ENCODE results near the gene NXPE3. TPM values are rescaled to one million over a fixed set of nuclear protein-coding genes. Genes with fewer than 3 reads are reported as not detected.

Gene NXPE3
- total RNA-seq, 3 donors from 2014 or later (not counting 1 experiment from before 2014, with no cell fraction given) = 17.0 to 27.1 (median 21.1) TPM

DNA sequence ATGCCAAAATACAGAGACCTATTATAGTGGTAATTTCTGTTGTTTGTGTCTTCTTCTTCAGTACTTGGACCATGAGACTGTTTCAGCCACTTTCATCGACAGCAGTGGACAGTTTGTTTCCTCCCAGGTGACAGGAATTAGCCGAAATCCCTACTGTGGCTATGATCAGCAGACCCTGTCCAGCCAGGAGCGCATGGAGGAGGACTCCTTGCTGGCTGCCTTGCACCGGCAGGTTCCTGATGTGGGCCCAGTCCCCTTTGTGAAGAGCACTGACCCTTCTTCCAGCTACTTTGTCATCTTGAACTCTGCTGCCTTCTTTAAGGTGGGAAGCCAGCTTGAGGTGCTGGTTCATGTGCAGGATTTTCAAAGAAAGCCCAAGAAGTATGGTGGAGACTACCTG lies 22.2 kb downstream of the NXPE3 start:
- Mint-ChIP-seq H3K4me1 (peaks cover 12 to 24% of the 10 kb centered on the region in 2 donors), H3K36me3 (no peaks in the 10 kb centered on the region), H3K27ac (peak overlapping the region in 1 of 2 donors; percentile 40), H3K4me3 (no peak overlapping the region), H3K27me3 (ENCODE audit: low read depth in 2 of 2) (no peaks in the 10 kb centered on the region), H3K9me3 (no peaks in the 10 kb centered on the region)
- H3K4me3 ChIP-seq (ENCODE audit: low read length) = no peak overlapping the region
- intact Hi-C loops (cut with micrococcal nuclease) = loop anchor here (5.0 kb wide), 1 partner anchor 736 kb away; no protein-coding TSS in a partner anchor
- DNase-seq (no peak), ATAC-seq (no peak)
- TF ChIP-seq, protein P1, sequence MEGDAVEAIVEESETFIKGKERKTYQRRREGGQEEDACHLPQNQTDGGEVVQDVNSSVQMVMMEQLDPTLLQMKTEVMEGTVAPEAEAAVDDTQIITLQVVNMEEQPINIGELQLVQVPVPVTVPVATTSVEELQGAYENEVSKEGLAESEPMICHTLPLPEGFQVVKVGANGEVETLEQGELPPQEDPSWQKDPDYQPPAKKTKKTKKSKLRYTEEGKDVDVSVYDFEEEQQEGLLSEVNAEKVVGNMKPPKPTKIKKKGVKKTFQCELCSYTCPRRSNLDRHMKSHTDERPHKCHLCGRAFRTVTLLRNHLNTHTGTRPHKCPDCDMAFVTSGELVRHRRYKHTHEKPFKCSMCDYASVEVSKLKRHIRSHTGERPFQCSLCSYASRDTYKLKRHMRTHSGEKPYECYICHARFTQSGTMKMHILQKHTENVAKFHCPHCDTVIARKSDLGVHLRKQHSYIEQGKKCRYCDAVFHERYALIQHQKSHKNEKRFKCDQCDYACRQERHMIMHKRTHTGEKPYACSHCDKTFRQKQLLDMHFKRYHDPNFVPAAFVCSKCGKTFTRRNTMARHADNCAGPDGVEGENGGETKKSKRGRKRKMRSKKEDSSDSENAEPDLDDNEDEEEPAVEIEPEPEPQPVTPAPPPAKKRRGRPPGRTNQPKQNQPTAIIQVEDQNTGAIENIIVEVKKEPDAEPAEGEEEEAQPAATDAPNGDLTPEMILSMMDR (IDR thresholded peaks at IDR 0.05) = no peak
- no peak overlapping the region for H3K27ac ChIP-seq (ENCODE audit: low read length)
- WGBS (ENCODE audit: insufficient coverage) = 98% methylated on average over 4 of the region's 4 CpGs
- H3K36me3 ChIP-seq (ENCODE audit: control insufficient read depth, insufficient read depth, low read length) = peaks cover 27% of the 10 kb centered on the region
- H3K4me1 ChIP-seq (ENCODE audit: control insufficient read depth, insufficient read depth, low read length) = peaks cover 4% of the 10 kb centered on the region
- no peaks in the 10 kb centered on the region for H3K27me3 ChIP-seq (ENCODE audit: control insufficient read depth, insufficient read depth, low read length)
- no peaks in the 10 kb centered on the region for H3K9me3 ChIP-seq (ENCODE audit: control insufficient read depth, insufficient read depth, low read length)

DNA sequence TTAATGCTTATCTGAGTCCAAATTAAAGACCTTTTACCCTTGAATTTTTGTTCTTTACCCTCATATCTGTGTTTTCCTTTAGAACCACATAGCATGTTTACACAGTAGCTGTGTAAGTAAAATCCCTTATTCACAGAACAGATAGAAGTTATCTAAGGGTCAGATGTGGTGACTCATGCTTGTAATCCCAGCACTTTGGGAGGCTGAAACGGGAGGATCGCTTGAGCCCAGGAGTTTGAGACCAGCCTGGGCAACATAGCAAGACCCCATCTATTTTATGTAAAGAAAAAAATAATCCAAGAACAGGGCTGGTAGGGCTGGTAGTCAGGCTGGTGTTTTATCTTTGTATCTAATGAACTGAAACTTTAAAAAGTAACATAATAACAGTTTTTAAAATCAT lies 23.2 kb downstream of the NXPE3 start:
- peaks cover 4% of the 10 kb centered on the region for H3K4me1 ChIP-seq (ENCODE audit: control insufficient read depth, insufficient read depth, low read length)
- no CpG with 5 or more reads among the region's 2 CpGs for WGBS (ENCODE audit: insufficient coverage)
- H3K27ac ChIP-seq (ENCODE audit: low read length) = no peak overlapping the region
- Mint-ChIP-seq H3K27me3 (ENCODE audit: low read depth in 2 of 2) (no peaks in the 10 kb centered on the region), H3K9me3 (no peaks in the 10 kb centered on the region), H3K36me3 (no peaks in the 10 kb centered on the region), H3K27ac (peak overlapping the region in 1 of 2 donors; percentile 35), H3K4me3 (no peak overlapping the region), H3K4me1 (peaks cover 7 to 17% of the 10 kb centered on the region in 2 donors)
- intact Hi-C loops (cut with micrococcal nuclease) = loop anchor here (2.0 to 5.0 kb wide), 2 partner anchors 427 to 735 kb away; no protein-coding TSS in a partner anchor
- TF ChIP-seq, protein P1 (IDR thresholded peaks at IDR 0.05) = no peak
- no peaks in the 10 kb centered on the region for H3K27me3 ChIP-seq (ENCODE audit: control insufficient read depth, insufficient read depth, low read length)
- H3K36me3 ChIP-seq (ENCODE audit: control insufficient read depth, insufficient read depth, low read length) = peaks cover 28% of the 10 kb centered on the region
- no peak for DNase-seq
- no peak for ATAC-seq
- no peak overlapping the region for H3K4me3 ChIP-seq (ENCODE audit: low read length)
- H3K9me3 ChIP-seq (ENCODE audit: control insufficient read depth, insufficient read depth, low read length) = no peaks in the 10 kb centered on the region

DNA sequence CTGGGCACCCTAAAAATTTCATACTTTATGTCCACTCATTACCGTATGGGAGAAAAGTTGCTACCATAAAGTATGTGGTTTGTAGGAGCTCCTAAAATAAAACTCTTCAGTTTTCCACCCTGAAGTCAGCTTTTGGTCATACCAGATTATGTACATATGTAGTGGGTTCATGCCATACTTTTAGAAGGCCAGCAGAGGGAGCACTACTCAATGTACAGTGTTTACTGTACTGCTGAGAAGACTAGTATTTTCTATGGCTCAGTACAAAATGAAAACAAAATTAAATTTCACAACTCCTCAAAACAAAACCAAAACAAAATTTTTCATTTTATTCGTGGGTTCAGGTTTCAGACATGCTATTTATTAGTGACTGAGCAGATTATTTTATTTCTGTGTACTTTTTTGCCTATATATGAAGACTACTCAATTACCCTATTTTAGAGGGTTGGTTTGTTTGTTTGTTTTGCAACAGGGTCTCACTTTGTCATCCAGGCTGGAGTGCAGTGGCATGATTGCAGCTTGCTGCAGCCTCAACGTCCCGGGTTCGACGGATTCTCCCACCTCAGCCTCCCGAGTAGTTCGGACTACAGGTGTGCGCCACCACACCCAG lies 24.3 kb downstream of the NXPE3 start:
- intact Hi-C loops (cut with micrococcal nuclease) = loop anchor here (2.0 to 5.0 kb wide), 2 partner anchors 426 to 734 kb away; no protein-coding TSS in a partner anchor
- ATAC-seq (peak; percentile 100), DNase-seq (peak in 1 of 2 donors; percentile 90)
- WGBS (ENCODE audit: insufficient coverage) = 96% methylated on average over 7 of the region's 9 CpGs
- peaks cover 7 to 17% of the 10 kb centered on the region in 2 donors for H3K4me1 Mint-ChIP-seq
- no peak overlapping the region for H3K4me3 ChIP-seq (ENCODE audit: low read length)
- no peaks in the 10 kb centered on the region for H3K36me3 Mint-ChIP-seq
- no peaks in the 10 kb centered on the region for H3K27me3 ChIP-seq (ENCODE audit: control insufficient read depth, insufficient read depth, low read length)
- H3K27ac Mint-ChIP-seq = peak overlapping the region; percentile 52 to 78
- no peaks in the 10 kb centered on the region for H3K9me3 ChIP-seq (ENCODE audit: control insufficient read depth, insufficient read depth, low read length)
- H3K4me3 Mint-ChIP-seq = peak overlapping the region; percentile 56
- H3K9me3 Mint-ChIP-seq = no peaks in the 10 kb centered on the region
- peak overlapping the region; percentile 31 for H3K27ac ChIP-seq (ENCODE audit: low read length)
- H3K36me3 ChIP-seq (ENCODE audit: control insufficient read depth, insufficient read depth, low read length) = peaks cover 28% of the 10 kb centered on the region
- H3K27me3 Mint-ChIP-seq (ENCODE audit: low read depth in 2 of 2) = no peaks in the 10 kb centered on the region
- TF ChIP-seq, protein P1 (IDR thresholded peaks at IDR 0.05) = peak; percentile 89
- peaks cover 4% of the 10 kb centered on the region for H3K4me1 ChIP-seq (ENCODE audit: control insufficient read depth, insufficient read depth, low read length)
